ENCODE data around the gene CLSTN1.

Gene CLSTN1

GRCh38 chr1:9726905-9727595 is 96.7 kb downstream of the CLSTN1 start:
- Histone ChIP-seq H3K4me1 (ENCODE audit: control insufficient read depth in 1 of 2, insufficient read depth in 1 of 2, low read depth in 1 of 2, low read length in 1 of 2) (peaks cover 20% of the 10 kb centered on the region in 2 experiments), H3K27me3 (no peaks in the 10 kb centered on the region), H3K9me3 (peaks cover 17% of the 10 kb centered on the region), H3K36me3 (peaks cover 98% of the 10 kb centered on the region), H3K27ac (peak overlapping the region; percentile 96), H3K4me3 (ENCODE audit: low read depth in 1 of 2, low read length in 1 of 2) (no peak overlapping the region)
- no peak for TF ChIP-seq CTCF (IDR thresholded peaks at IDR 0.05)

- Histone ChIP-seq H3K4me3 (ENCODE audit: low read depth in 1 of 2, low read length in 1 of 2) (no peak overlapping the region), H3K27me3 (no peaks in the 10 kb centered on the region), H3K27ac (peak overlapping the region; percentile 96), H3K36me3 (peaks cover 100% of the 10 kb centered on the region), H3K9me3 (peaks cover 19% of the 10 kb centered on the region), H3K4me1 (ENCODE audit: control insufficient read depth in 1 of 2, insufficient read depth in 1 of 2, low read depth in 1 of 2, low read length in 1 of 2) (peaks cover 14 to 15% of the 10 kb centered on the region in 2 experiments)
- TF ChIP-seq CTCF (IDR thresholded peaks at IDR 0.05), result no peak
Observed at GRCh38 chr1:9726406-9726805, 97.4 kb downstream of the CLSTN1 start.

GRCh38 chr1:9724706-9725476 is 98.9 kb downstream of the CLSTN1 start:
- H3K27me3 ChIP-seq, result no peaks in the 10 kb centered on the region
- peak overlapping the region; percentile 49 for H3K27ac ChIP-seq
- H3K36me3 ChIP-seq, result peaks cover 100% of the 10 kb centered on the region
- no peaks in the 10 kb centered on the region for H3K4me1 ChIP-seq (ENCODE audit: control insufficient read depth in 1 of 2, insufficient read depth in 1 of 2, low read depth in 1 of 2, low read length in 1 of 2)
- TF ChIP-seq CTCF (IDR thresholded peaks at IDR 0.05), result peak; percentile 82
- no peak overlapping the region for H3K4me3 ChIP-seq (ENCODE audit: low read depth in 1 of 2, low read length in 1 of 2)
- H3K9me3 ChIP-seq, result peaks cover 19% of the 10 kb centered on the region

- Histone ChIP-seq H3K36me3 (peaks cover 100% of the 10 kb centered on the region), H3K4me3 (ENCODE audit: low read depth in 1 of 2, low read length in 1 of 2) (no peak overlapping the region), H3K9me3 (peaks cover 19% of the 10 kb centered on the region), H3K27me3 (no peaks in the 10 kb centered on the region), H3K27ac (peak overlapping the region; percentile 49), H3K4me1 (ENCODE audit: control insufficient read depth in 1 of 2, insufficient read depth in 1 of 2, low read depth in 1 of 2, low read length in 1 of 2) (no peaks in the 10 kb centered on the region)
- TF ChIP-seq CTCF (IDR thresholded peaks at IDR 0.05), result no peak
Observed at GRCh38 chr1:9723926-9724325, 99.8 kb downstream of the CLSTN1 start.

- H3K4me3 ChIP-seq (ENCODE audit: low read depth in 1 of 2, low read length in 1 of 2), result no peak overlapping the region
- TF ChIP-seq CTCF (IDR thresholded peaks at IDR 0.05), result no peak
- H3K36me3 ChIP-seq, result peaks cover 100% of the 10 kb centered on the region
- H3K4me1 ChIP-seq (ENCODE audit: control insufficient read depth in 1 of 2, insufficient read depth in 1 of 2, low read depth in 1 of 2, low read length in 1 of 2), result no peaks in the 10 kb centered on the region
- H3K27ac ChIP-seq, result peak overlapping the region; percentile 35
- H3K9me3 ChIP-seq, result peaks cover 19% of the 10 kb centered on the region
- H3K27me3 ChIP-seq, result no peaks in the 10 kb centered on the region
Observed at GRCh38 chr1:9723068-9723805, 100.5 kb downstream of the CLSTN1 start.
